Effector memory CD4-positive, alpha-beta T cell (primary cell): Measurements from ENCODE around the gene TMEM109.

Experiments used
- DNase-seq, 3 donors: peaks; one replicate each; pipeline ENCODE4 v3.0.0-alpha.2; 2020
- H3K27ac ChIP-seq: 2 replicates; pipeline ENCODE4 v1.7.0; 2013; ENCODE audit warnings: mild to moderate bottlenecking, low read length, moderate library complexity; ENCODE audit not compliant: insufficient read depth, poor library complexity, severe bottlenecking
- H3K27me3 ChIP-seq: replicated peaks from 2 replicates; pipeline ENCODE4 v1.7.0; 2013; ENCODE audit warnings: mild to moderate bottlenecking, low read length; ENCODE audit not compliant: insufficient read depth, control insufficient read depth, poor library complexity, severe bottlenecking
- H3K36me3 ChIP-seq: 2 replicates; pipeline ENCODE4 v1.7.0; 2013; ENCODE audit warnings: mild to moderate bottlenecking, low read length, moderate library complexity; ENCODE audit not compliant: control insufficient read depth, insufficient read depth
- H3K4me1 ChIP-seq: 2 replicates; pipeline ENCODE4 v1.7.0; 2013; ENCODE audit warnings: low read length, mild to moderate bottlenecking; ENCODE audit not compliant: control insufficient read depth, insufficient read depth, poor library complexity, severe bottlenecking
- H3K4me3 ChIP-seq: 2 replicates; pipeline ENCODE4 v1.7.0; 2013; ENCODE audit warnings: low read length, low read depth, mild to moderate bottlenecking; ENCODE audit not compliant: insufficient read depth, poor library complexity, severe bottlenecking
- H3K9me3 ChIP-seq: 2 replicates; pipeline ENCODE4 v1.7.0; 2013; ENCODE audit warnings: mild to moderate bottlenecking, low read length, moderate library complexity; ENCODE audit not compliant: control insufficient read depth

Gene TMEM109

GRCh38 chr11:60879104-60879503 lies 34.9 kb upstream of the TMEM109 start:
- H3K9me3 ChIP-seq = no peaks in the 10 kb centered on the region
- DNase-seq = no peak
- H3K4me1 ChIP-seq = no peaks in the 10 kb centered on the region
- H3K36me3 ChIP-seq = peaks cover 16% of the 10 kb centered on the region
- H3K27me3 ChIP-seq = no peaks in the 10 kb centered on the region
- H3K27ac ChIP-seq = no peak overlapping the region
- no peak overlapping the region for H3K4me3 ChIP-seq

DNA sequence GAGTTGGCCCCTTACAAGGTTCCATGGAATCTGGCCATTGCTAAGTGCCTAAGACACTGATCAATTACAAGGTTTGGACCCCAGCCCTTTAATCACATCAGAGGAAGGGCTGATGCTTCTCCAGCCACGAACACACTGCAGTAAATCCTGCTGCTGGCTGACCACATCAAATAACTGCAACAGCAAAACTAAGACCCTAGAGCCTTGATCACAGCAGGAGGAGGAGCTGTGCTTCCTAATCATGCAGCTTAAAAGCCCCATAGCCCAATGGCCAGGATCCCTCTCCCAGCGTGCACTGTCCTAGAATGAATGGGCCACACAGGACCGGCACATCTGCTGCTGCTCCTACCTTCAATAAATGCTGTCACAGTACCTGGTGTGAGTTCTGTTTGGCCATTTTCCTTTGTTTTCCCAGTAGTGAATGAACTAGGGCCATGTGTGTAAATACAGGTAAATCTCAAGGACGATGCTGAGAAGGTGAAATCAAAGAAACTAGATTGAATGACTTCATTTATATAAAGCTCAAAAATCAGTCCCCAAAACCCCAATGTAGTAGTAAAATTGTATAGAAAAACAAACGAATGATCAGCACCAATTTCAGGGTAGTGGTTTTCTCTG lies 33.9 kb upstream of the TMEM109 start:
- Histone ChIP-seq H3K4me3 (no peak overlapping the region), H3K27me3 (no peaks in the 10 kb centered on the region), H3K27ac (no peak overlapping the region), H3K36me3 (peaks cover 16% of the 10 kb centered on the region), H3K4me1 (no peaks in the 10 kb centered on the region), H3K9me3 (no peaks in the 10 kb centered on the region)
- no peak for DNase-seq

DNA sequence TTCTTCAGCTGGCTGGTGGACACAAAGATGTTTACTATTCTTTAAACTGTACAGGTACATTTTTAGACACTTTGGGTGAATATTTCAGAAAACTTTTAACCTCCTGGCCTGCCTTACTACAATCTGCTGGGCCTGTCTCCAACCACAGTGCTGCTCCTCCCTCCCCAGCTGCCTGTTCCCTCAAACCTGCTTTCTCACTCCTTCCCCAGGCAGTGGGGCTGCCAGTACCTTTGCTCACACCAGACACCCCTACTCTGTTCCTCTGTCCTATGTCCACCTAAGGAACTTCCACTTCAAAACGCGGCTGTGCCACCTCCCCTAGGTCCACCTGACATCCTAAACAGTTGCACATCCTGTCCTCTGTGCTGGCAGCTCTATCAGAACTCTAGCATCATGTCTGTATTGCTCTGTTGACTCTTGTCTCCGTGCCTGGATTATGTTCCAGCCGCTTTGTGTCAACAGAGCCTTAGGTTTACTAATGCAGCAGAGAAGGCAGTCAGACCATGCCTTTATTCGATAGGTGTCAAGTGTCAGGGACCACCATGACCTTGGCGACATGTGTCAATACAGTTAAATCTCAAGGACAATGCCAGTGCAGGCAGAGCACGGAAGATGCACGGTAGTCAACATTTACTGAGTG lies 33.2 kb upstream of the TMEM109 start:
- Histone ChIP-seq H3K36me3 (peaks cover 16% of the 10 kb centered on the region), H3K9me3 (no peaks in the 10 kb centered on the region), H3K4me3 (no peak overlapping the region), H3K27me3 (no peaks in the 10 kb centered on the region), H3K4me1 (no peaks in the 10 kb centered on the region), H3K27ac (no peak overlapping the region)
- DNase-seq = no peak

GRCh38 chr11:60887556-60887955 lies 26.4 kb upstream of the TMEM109 start:
- H3K27ac ChIP-seq = no peak overlapping the region
- DNase-seq = no peak
- H3K4me1 ChIP-seq = no peaks in the 10 kb centered on the region
- H3K36me3 ChIP-seq = peaks cover 21% of the 10 kb centered on the region
- H3K27me3 ChIP-seq = no peaks in the 10 kb centered on the region
- no peaks in the 10 kb centered on the region for H3K9me3 ChIP-seq
- H3K4me3 ChIP-seq = no peak overlapping the region

DNA sequence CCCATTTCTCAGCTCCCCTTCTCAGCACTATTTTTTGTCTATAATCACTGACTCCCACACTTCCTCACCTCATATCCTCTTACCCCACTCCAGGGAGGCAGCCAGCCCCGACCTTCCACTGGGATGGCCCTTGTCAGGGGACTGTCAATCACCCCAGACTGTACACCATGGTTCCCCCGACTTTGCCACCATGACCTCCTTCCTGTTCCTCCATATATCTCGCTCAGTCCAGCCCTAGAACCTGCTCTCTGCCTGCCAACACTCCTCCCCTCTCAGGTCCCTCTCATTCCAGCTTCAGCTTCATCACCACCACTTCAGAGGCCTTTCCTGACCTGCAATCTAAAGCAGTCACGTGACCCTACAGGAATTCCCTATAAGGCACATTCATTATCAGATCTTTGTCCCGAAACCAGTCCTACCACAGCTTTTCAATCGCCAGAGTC lies 24.1 kb upstream of the TMEM109 start:
- Histone ChIP-seq H3K27ac (no peak overlapping the region), H3K36me3 (peaks cover 39% of the 10 kb centered on the region), H3K4me1 (no peaks in the 10 kb centered on the region), H3K4me3 (no peak overlapping the region), H3K27me3 (no peaks in the 10 kb centered on the region), H3K9me3 (no peaks in the 10 kb centered on the region)
- no peak for DNase-seq

GRCh38 chr11:60890696-60891095 lies 23.3 kb upstream of the TMEM109 start:
- no peaks in the 10 kb centered on the region for H3K4me1 ChIP-seq
- H3K9me3 ChIP-seq = no peaks in the 10 kb centered on the region
- no peak overlapping the region for H3K4me3 ChIP-seq
- no peak overlapping the region for H3K27ac ChIP-seq
- peaks cover 48% of the 10 kb centered on the region for H3K36me3 ChIP-seq
- DNase-seq = no peak
- H3K27me3 ChIP-seq = no peaks in the 10 kb centered on the region

GRCh38 chr11:60891103-60891741 lies 22.7 kb upstream of the TMEM109 start:
- Histone ChIP-seq H3K4me1 (no peaks in the 10 kb centered on the region), H3K27ac (no peak overlapping the region), H3K9me3 (no peaks in the 10 kb centered on the region), H3K36me3 (peaks cover 53% of the 10 kb centered on the region), H3K27me3 (no peaks in the 10 kb centered on the region), H3K4me3 (no peak overlapping the region)
- no peak for DNase-seq

- Histone ChIP-seq H3K36me3 (peaks cover 89% of the 10 kb centered on the region), H3K4me1 (no peaks in the 10 kb centered on the region), H3K27me3 (no peaks in the 10 kb centered on the region), H3K9me3 (no peaks in the 10 kb centered on the region), H3K4me3 (no peak overlapping the region), H3K27ac (no peak overlapping the region)
- DNase-seq = no peak
Observed at GRCh38 chr11:60895687-60896086, 18.3 kb upstream of the TMEM109 start.

- Histone ChIP-seq H3K27ac (no peak overlapping the region), H3K4me3 (no peak overlapping the region), H3K4me1 (no peaks in the 10 kb centered on the region), H3K27me3 (no peaks in the 10 kb centered on the region), H3K36me3 (peaks cover 93% of the 10 kb centered on the region), H3K9me3 (no peaks in the 10 kb centered on the region)
- no peak for DNase-seq
Observed at GRCh38 chr11:60897496-60897895, 16.5 kb upstream of the TMEM109 start.
